H1 (cell line): ENCODE results near the gene TDRD1. TPM values are rescaled to one million over a fixed set of nuclear protein-coding genes. Genes with fewer than 3 reads are reported as not detected.
"Not testable (repeated sequence)": the region's sequence is repeated elsewhere in the genome, so short reads cannot be mapped to it uniquely, and the experiment has no call there.

Experiments
- CTCF ChIA-PET: fragments of 300-600 bp; sonication (Branson Sonifier 250); formaldehyde crosslinking; loops from one replicate; lab custom pipeline; 2021; ENCODE audit not compliant: partially characterized antibody; lab: Charles Lee
- POLR2A ChIA-PET: fragments of 300-600 bp; sonication (Branson Sonifier 250); formaldehyde crosslinking; loops from one replicate; lab custom pipeline; 2021; ENCODE audit warnings: inconsistent platforms; ENCODE audit not compliant: partially characterized antibody; lab: Charles Lee
- DNase-seq, 2 experiments: peaks; one replicate each; pipeline versions ENCODE4 v3.0.0 to v3.0.0-alpha.2; 2010 to 2022; ENCODE audit warnings: low spot score in 2 of 2, low read depth in 1 of 2, mixed read lengths in 1 of 2
- FAIRE-seq: peaks from 2 replicates; lab custom pipeline; 2011; peaks lifted over from hg19 to GRCh38; lab: Jason Lieb, UNC
- H2AFZ ChIP-seq: 2 replicates; pipeline ENCODE4 v1.8.1; 2012; ENCODE audit warnings: low read length, inconsistent platforms
- H2AK5ac ChIP-seq: 2 replicates; pipeline ENCODE4 v1.6.1; 2013; ENCODE audit warnings: low read depth, low read length
- H2BK120ac ChIP-seq: replicated peaks from 2 replicates; pipeline ENCODE3; 2013; ENCODE audit warnings: low read depth, low read length, inconsistent platforms
- H2BK12ac ChIP-seq: 2 replicates; pipeline ENCODE4 v1.6.1; 2013; ENCODE audit warnings: low read depth, low read length
- H2BK15ac ChIP-seq: 2 replicates; pipeline ENCODE4 v1.6.1; 2013; ENCODE audit warnings: low read length
- H2BK20ac ChIP-seq: 2 replicates; pipeline ENCODE4 v1.6.1; 2013; ENCODE audit warnings: low read length
- H2BK5ac ChIP-seq: 2 replicates; pipeline ENCODE4 v1.6.1; 2013; ENCODE audit warnings: low read depth, low read length
- H3K14ac ChIP-seq: 2 replicates; pipeline ENCODE4 v1.6.1; 2013; ENCODE audit warnings: inconsistent platforms; ENCODE audit not compliant: insufficient read length
- H3K18ac ChIP-seq: 2 replicates; pipeline ENCODE4 v1.6.1; 2013; ENCODE audit warnings: low read length; ENCODE audit errors: extremely low read depth
- H3K23ac ChIP-seq: 2 replicates; pipeline ENCODE4 v1.6.1; 2013; ENCODE audit warnings: inconsistent platforms; ENCODE audit not compliant: insufficient read length
- H3K23me2 ChIP-seq: 2 replicates; pipeline ENCODE4 v1.6.1; 2013; ENCODE audit warnings: low read depth, low read length
- H3K27ac ChIP-seq: 2 replicates; pipeline ENCODE4 v1.6.1; 2011; ENCODE audit warnings: low read depth, low read length, inconsistent platforms
- H3K27me3 ChIP-seq, 4 experiments: replicated peaks in 1 of 4; 1 replicate in 1 of 4; 2 replicates in 3 of 4; pipeline versions ENCODE4 v1.6.1 to v1.8.1; 2011 to 2013; ENCODE audit warnings: low read length in 3 of 4, mild to moderate bottlenecking in 3 of 4, inconsistent platforms in 2 of 4, mixed read lengths in 2 of 4, moderate library complexity in 1 of 4; ENCODE audit not compliant: control insufficient read depth in 3 of 4, insufficient read depth in 3 of 4; ENCODE audit errors: extremely low read depth in 1 of 4
- H3K36me3 ChIP-seq, 4 experiments: 2 replicates each; pipeline versions ENCODE4 v1.6.1 to v1.8.1; 2011 to 2013; ENCODE audit warnings: mild to moderate bottlenecking in 4 of 4, low read length in 3 of 4, moderate library complexity in 2 of 4, control low read depth in 1 of 4, inconsistent platforms in 1 of 4; ENCODE audit not compliant: insufficient read depth in 4 of 4, control insufficient read depth in 2 of 4
- H3K4ac ChIP-seq: replicated peaks from 2 replicates; pipeline ENCODE3; 2013; ENCODE audit warnings: low read length, low read depth, mixed read lengths, inconsistent platforms; ENCODE audit not compliant: insufficient read length
- H3K4me1 ChIP-seq, 4 experiments: replicated peaks in 1 of 4; 1 replicate in 1 of 4; 2 replicates in 3 of 4; pipeline versions ENCODE4 v1.6.1 to v1.8.1; 2011 to 2013; ENCODE audit warnings: low read length in 3 of 4, inconsistent platforms in 2 of 4, mixed read lengths in 1 of 4; ENCODE audit not compliant: insufficient read depth in 4 of 4, control insufficient read depth in 3 of 4
- H3K4me2 ChIP-seq, 2 experiments: 2 replicates each; pipeline versions ENCODE4 v1.6.1 to v1.8.1; 2011 to 2013; ENCODE audit warnings: low read depth in 2 of 2, low read length in 2 of 2, control low read depth in 1 of 2, inconsistent platforms in 1 of 2, mild to moderate bottlenecking in 1 of 2; ENCODE audit not compliant: insufficient read depth in 1 of 2
- H3K4me3 ChIP-seq, 4 experiments: fragments of 200-600, 300-600 bp in 1 of 4; sonication (generic), shearing (Covaris generic), sonication (Bioruptor Twin) in 1 of 4; 2 replicates each; pipeline versions ENCODE4 v1.5.1 to v1.8.1; 2011 to 2016; ENCODE audit warnings: low read length in 4 of 4, low read depth in 3 of 4, control low read depth in 2 of 4, inconsistent platforms in 2 of 4, mild to moderate bottlenecking in 2 of 4, mixed read lengths in 1 of 4, moderate library complexity in 1 of 4; ENCODE audit not compliant: insufficient read depth in 2 of 4; ENCODE audit errors: extremely low read depth in 1 of 4
- H3K56ac ChIP-seq: replicated peaks from 2 replicates; pipeline ENCODE3; 2013; ENCODE audit warnings: low read depth, mild to moderate bottlenecking, mixed read lengths, low read length, inconsistent platforms; ENCODE audit not compliant: insufficient read length
- H3K79me1 ChIP-seq: 2 replicates; pipeline ENCODE4 v1.6.1; 2013; ENCODE audit warnings: low read depth, low read length, control low read depth
- H3K79me2 ChIP-seq, 2 experiments: 2 replicates each; pipeline versions ENCODE4 v1.6.1 to v1.8.1; 2012 to 2013; ENCODE audit warnings: low read length in 2 of 2, mild to moderate bottlenecking in 2 of 2, inconsistent platforms in 1 of 2; ENCODE audit not compliant: insufficient read depth in 2 of 2, control insufficient read depth in 1 of 2
- H3K9ac ChIP-seq, 4 experiments: replicated peaks in 1 of 4; 1 replicate in 1 of 4; 2 replicates in 3 of 4; pipeline versions ENCODE4 v1.6.1 to v1.8.1; 2011 to 2013; ENCODE audit warnings: low read depth in 3 of 4, low read length in 3 of 4, control low read depth in 2 of 4, mild to moderate bottlenecking in 2 of 4, moderate library complexity in 2 of 4, inconsistent platforms in 1 of 4; ENCODE audit errors: extremely low read depth in 1 of 4
- H3K9me3 ChIP-seq, 2 experiments: 2 replicates each; pipeline versions ENCODE4 v1.6.1 to v1.8.1; 2012 to 2013; ENCODE audit warnings: mild to moderate bottlenecking in 2 of 2, moderate library complexity in 2 of 2, control low read depth in 1 of 2, inconsistent platforms in 1 of 2, low read depth in 1 of 2, low read length in 1 of 2, mixed read lengths in 1 of 2; ENCODE audit not compliant: insufficient read depth in 2 of 2
- H4K20me1 ChIP-seq, 2 experiments: replicated peaks in 1 of 2; 2 replicates each; pipeline versions ENCODE3 to v1.8.1; 2011 to 2013; ENCODE audit warnings: inconsistent platforms in 2 of 2, low read length in 2 of 2, mild to moderate bottlenecking in 1 of 2; ENCODE audit not compliant: insufficient read depth in 2 of 2, control insufficient read depth in 1 of 2
- H4K5ac ChIP-seq: 2 replicates; pipeline ENCODE4 v1.6.1; 2013; ENCODE audit warnings: low read length, low read depth, mixed read lengths, inconsistent platforms; ENCODE audit not compliant: insufficient read length
- H4K8ac ChIP-seq: 2 replicates; pipeline ENCODE4 v1.8.0; 2013; ENCODE audit warnings: mild to moderate bottlenecking, moderate library complexity, low read length, inconsistent platforms; ENCODE audit not compliant: insufficient read depth; ENCODE audit errors: extremely low read depth
- H4K91ac ChIP-seq: replicated peaks from 2 replicates; pipeline ENCODE3; 2013; ENCODE audit warnings: low read length, mixed read lengths, inconsistent platforms; ENCODE audit not compliant: insufficient read length
- WGBS, 2 experiments: shearing (Covaris generic) in 1 of 2; methylation state at CpG; one replicate each; pipeline versions ENCODE4 v1.1.6 to v1.1.7; 2013 to 2015; ENCODE audit warnings: low lambda C conversion rate in 2 of 2, mixed read lengths in 2 of 2, inconsistent platforms in 1 of 2, low coverage in 1 of 2, missing lambda C conversion rate in 1 of 2; ENCODE audit not compliant: insufficient replicate concordance in 2 of 2, insufficient coverage in 1 of 2, insufficient read length in 1 of 2; ENCODE audit errors: extremely low coverage in 1 of 2, missing lambda C conversion rate in 1 of 2; 5-methylcytosine and 5-hydroxymethylcytosine counted together
- polyA plus RNA-seq, 7 experiments: library from polyadenylated mRNA; depleted of rRNA in 3 of 7; stranded (reverse) in 5 of 7; unstranded in 2 of 7; fragments of >200 nt in 5 of 7; fragments of 200-250 nt in 2 of 7; gene quantifications; 1 replicate in 5 of 7; 2 replicates in 1 of 7; 4 replicates in 1 of 7; pipeline versions ENCODE4 v1.2.1 to v1.2.3, GENCODE V29; 2011 to 2013; ENCODE audit warnings: missing spikeins in 2 of 7, mixed read lengths in 2 of 7
- total RNA-seq: library from RNA; stranded (reverse); fragmentation: NEBNext Ultra II Directional; extraction: Animal tissue kit (Norgen Biotek cat#: 25700); gene quantifications from 2 replicates; pipeline ENCODE4 v1.2.1, GENCODE V29; 2021

TDRD1 gene
- total and polyA plus RNA-seq, 2 of the 8 experiments (the other 6 are each of a cell fraction or from before 2014, with no cell fraction given) = 0.02 to 0.71 TPM

DNA sequence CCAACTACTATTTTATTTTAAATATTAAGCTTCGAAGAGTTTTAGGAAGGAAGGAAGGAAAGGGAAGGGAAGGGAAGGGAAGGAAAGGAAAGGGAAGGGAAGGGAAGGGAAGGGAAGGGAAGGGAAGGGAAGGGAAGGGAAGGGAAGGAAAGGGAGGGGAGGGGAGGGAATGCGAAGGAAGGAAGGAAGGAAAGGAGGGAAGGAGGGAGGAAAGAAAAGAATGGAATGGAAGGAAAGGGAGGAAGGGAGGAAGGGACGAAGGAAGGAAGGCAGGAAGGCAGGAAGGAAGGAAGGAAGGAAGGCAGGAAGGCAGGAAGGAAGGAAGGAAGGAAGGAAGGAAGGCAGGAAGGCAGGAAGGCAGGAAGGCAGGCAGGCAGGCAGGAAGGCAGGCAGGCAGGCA, 29.7 kb upstream of the TDRD1 start:
- H3K4me1 ChIP-seq, H3K14ac ChIP-seq, H3K4me2 ChIP-seq, H3K9ac ChIP-seq, H3K4me3 ChIP-seq, H4K8ac ChIP-seq, DNase-seq, H3K4ac ChIP-seq, H3K56ac ChIP-seq, H2BK15ac ChIP-seq, H2AK5ac ChIP-seq, H2BK5ac ChIP-seq, H3K27ac ChIP-seq, H3K79me2 ChIP-seq, FAIRE-seq, H2BK20ac ChIP-seq, H2BK12ac ChIP-seq, H4K20me1 ChIP-seq, H4K91ac ChIP-seq, H3K23ac ChIP-seq, H3K9me3 ChIP-seq, H2BK120ac ChIP-seq, H3K27me3 ChIP-seq, H4K5ac ChIP-seq, H2AFZ ChIP-seq, H3K18ac ChIP-seq, H3K79me1 ChIP-seq, H3K23me2 ChIP-seq: not testable (repeated sequence)
- 39 to 100% methylated on average over 1 to 2 of the region's 3 CpGs for WGBS, 2 experiments
- POLR2A ChIA-PET = interaction anchor here (0.7 kb wide), 1 partner anchor 32 kb away, joined by 3 read pairs; no protein-coding TSS in a partner anchor
- peaks cover 0 to 27% (median 1%) of the 10 kb centered on the region in 4 experiments; a peak in 5 of 8 replicates for H3K36me3 ChIP-seq
- CTCF ChIA-PET = interaction anchor here (0.5 kb wide), 2 partner anchors 267 to 396 kb away, joined by 3 read pairs; no protein-coding TSS in a partner anchor
